Activated T-helper 2 cell treated with anti-CD3 and anti-CD28 coated beads, Interferon-gamma antibody, Interleukin-2, Interleukin-4, amounts not matched to agents 10 μg/mL and 5 μg/mL and 100 μg/mL, durations not matched to agents 14 hours and 24 hours and 36 hours (primary cell): Measurements from ENCODE around the gene XYLB. TPM values are rescaled to one million over a fixed set of nuclear protein-coding genes. Genes with fewer than 3 reads are reported as not detected.

Experiments used
- DNase-seq: peaks from one replicate; pipeline ENCODE4 v3.0.0; 2021; ENCODE audit warnings: low spot score
- H3K27ac Mint-ChIP-seq: one replicate; pipeline ENCODE4 v1.8.0; 2021; ENCODE audit warnings: mixed read lengths
- H3K27me3 Mint-ChIP-seq: one replicate; pipeline ENCODE4 v1.8.0; 2021; ENCODE audit warnings: low read depth, mixed read lengths
- H3K36me3 Mint-ChIP-seq: one replicate; pipeline ENCODE4 v1.8.0; 2021; ENCODE audit warnings: low read depth, mixed read lengths
- H3K4me1 Mint-ChIP-seq: one replicate; pipeline ENCODE4 v1.8.0; 2021; ENCODE audit warnings: low read depth, mixed read lengths
- H3K4me3 Mint-ChIP-seq: one replicate; pipeline ENCODE4 v1.8.0; 2021; ENCODE audit warnings: low read depth, mild to moderate bottlenecking, moderate library complexity, mixed read lengths
- H3K9me3 Mint-ChIP-seq: one replicate; pipeline ENCODE4 v1.8.0; 2021; ENCODE audit warnings: mixed read lengths
- intact Hi-C: fragments of 100-400 bp; cut with micrococcal nuclease; formaldehyde crosslinking; loops from one replicate; pipeline ENCODE4 v1.15.1; 2023
- total RNA-seq: library from RNA; stranded (reverse); gene quantifications from 2 replicates; pipeline ENCODE4 v1.2.3, GENCODE V29; 2022

Gene XYLB
- total RNA-seq, 1 donor from 2014 or later = 11.8 TPM

- no peak for DNase-seq
- peaks cover 8% of the 10 kb centered on the region for H3K4me1 Mint-ChIP-seq
- intact Hi-C loops = no loop called here
Observed at GRCh38 chr3:38460377-38461270, 114.0 kb downstream of the XYLB start.

More at GRCh38 chr3:38460377-38461270, 114.0 kb downstream of the XYLB start:
- no peaks in the 10 kb centered on the region for H3K36me3 Mint-ChIP-seq
- H3K9me3 Mint-ChIP-seq = peaks cover 8% of the 10 kb centered on the region
- no peak overlapping the region for H3K27ac Mint-ChIP-seq
- H3K4me3 Mint-ChIP-seq = no peak overlapping the region
- H3K27me3 Mint-ChIP-seq = peaks cover under 1% of the 10 kb centered on the region

Other genes starting within 250 kb of the XYLB start
- 68.6 and 69.5 TPM in 2 replicates for gene ACAA1, start 209.7 kb upstream of the XYLB start, total RNA-seq
- gene MYD88, start 208.1 kb upstream of the XYLB start, total RNA-seq = 36.5 and 46.5 TPM in 2 replicates
- 62.2 and 65.8 TPM in 2 replicates for gene OXSR1, start 181.2 kb upstream of the XYLB start, total RNA-seq
- 0.51 and 0.78 TPM in 2 replicates for gene SLC22A13, start 81.0 kb upstream of the XYLB start, total RNA-seq
- not detected in 2 replicates for gene SLC22A14, start 64.5 kb upstream of the XYLB start, total RNA-seq
- 10.3 and 12.0 TPM in 2 replicates for gene ACVR2B, start 107.1 kb downstream of the XYLB start, total RNA-seq
- gene EXOG, start 149.6 kb downstream of the XYLB start, total RNA-seq = 13.7 and 14.0 TPM in 2 replicates